HG02678 (cell line): ENCODE results near the gene CDK3.
A peak's percentile ranks its signal among the peaks of the same experiment; 100 is the strongest.

Experiments
- ATAC-seq: cut with Tn5 transposase; IDR thresholded peaks from one replicate; pipeline ENCODE4 v1.9.1; 2021; ENCODE audit warnings: mild to moderate bottlenecking, moderate library complexity; ENCODE audit not compliant: unreplicated experiment

The CDK3 gene

DNA sequence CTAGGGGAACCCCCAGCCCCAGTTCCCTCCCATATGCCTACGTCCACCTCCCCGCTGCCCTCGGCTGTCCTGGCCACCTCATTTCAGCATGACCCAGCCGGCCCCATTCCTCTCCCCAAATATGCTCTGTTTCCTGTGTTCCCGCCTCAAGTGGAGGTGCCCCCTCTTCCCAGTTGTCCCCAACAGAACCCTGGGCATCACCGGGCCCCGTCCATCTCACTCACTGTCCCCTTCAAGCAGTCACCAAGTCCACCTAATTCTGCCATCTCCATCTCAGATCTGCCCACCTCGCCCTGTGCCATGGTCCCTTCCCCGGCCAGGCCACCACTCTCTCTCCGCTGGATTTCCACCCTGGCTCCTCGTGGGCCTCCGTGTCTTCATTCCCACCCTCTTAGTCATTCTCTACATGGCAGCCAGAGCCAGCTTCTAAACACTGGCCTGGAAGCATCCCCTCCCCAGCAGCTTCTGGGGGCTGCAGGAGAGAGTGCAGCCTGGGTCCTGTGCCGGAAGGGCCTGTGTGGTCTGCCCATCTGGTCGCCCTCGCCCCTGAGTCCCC lies 12.8 kb downstream of the CDK3 start:
- no peak for ATAC-seq

DNA sequence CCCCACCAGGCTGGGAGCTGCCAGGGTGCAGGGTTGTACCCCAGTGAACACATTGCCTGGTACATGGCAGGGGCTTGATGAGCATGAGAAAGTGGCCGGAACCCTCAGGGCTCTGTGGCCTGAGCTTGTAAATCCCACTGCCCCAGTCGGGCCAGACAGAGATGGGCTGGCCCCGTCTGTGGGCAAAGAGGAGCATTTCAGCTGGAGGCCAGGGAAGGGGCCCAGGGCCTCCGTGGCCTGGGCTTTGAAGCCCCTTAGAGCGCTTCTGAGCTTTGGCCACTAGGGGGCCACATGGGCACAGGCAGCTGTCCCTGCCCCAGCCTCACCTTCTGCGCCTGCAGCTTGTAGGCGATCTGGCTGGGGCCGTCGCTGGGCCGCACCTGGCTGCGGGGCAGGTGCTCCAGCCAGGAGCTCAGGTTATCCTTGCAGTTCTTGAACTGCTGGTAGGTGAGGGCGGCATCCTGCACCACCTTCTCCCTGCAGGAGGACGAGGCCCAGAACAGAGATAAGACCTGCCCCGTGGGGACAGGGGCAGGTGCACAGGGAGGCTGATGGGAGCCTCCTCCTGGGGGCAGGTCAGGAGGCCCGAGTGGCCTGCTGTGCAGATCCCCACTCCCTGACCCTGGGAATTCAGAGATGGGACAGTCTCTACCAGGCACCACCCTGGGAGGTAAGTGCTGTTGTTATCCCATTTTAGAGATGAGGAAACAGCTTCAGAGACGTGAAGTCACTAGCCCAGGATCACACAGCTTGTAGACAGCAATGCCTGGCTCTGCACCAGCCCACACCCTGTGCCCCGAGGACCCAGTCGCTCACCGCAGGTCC lies 13.7 kb downstream of the CDK3 start:
- peak; percentile 54 for ATAC-seq

DNA sequence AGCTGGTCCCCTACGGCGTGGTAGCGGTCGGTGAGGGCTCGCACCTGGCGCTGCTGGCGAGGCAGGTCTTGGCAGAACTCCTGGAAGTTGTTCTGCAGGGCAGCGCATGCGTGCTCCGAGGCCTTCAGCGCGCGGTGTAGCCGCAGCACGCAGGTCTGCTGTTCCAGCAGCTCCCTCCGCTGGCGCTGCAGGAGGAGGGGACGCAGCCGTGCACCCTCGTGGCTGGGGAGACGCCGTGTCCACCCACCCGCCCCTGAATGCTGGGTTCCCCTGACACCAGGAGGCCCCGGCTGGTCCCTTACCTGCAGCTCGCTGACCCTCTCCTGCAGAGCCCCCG lies 14.2 kb downstream of the CDK3 start:
- ATAC-seq = no peak

DNA sequence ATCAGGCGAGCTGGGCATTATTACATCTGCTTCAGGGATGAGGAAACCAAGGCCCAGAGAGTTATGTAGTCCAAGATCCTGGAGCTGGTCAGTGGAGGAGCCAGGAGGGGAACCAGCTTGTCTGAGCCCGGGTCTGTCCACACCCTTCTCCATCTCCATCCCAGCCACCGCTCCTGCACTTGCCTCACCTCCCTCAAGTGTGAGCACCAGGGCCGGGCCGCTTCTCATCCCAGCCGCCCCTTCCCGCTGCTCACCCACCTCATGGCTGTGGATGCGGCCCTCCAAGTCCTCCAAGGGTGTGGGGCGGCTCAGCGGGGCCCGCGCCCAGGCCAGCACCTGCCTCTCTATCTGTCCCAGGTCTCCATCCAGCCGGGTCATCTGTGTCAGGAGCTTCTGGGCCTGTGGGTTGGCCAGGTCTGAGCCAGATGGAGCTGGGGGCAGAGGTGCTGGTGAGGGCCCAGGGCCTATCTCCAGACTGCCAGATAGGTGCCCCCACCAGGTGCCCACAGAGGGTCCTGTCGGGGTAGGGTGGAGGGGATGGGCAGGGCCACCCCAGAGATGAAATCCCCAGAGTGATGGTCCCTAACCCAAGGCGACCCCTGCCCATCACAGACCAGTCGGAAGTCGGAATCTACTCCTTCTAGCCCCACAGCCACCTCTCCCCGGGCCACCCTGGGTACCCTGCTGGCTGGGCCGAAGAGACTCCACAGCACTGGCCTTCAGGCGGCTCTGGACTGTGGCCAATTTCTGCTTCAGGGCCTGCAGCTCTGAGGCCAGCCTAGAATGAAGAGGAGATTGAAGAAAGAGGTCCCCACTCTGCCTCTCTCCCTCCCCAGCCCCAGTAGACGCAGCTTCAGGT lies 17.1 kb downstream of the CDK3 start:
- no peak for ATAC-seq

DNA sequence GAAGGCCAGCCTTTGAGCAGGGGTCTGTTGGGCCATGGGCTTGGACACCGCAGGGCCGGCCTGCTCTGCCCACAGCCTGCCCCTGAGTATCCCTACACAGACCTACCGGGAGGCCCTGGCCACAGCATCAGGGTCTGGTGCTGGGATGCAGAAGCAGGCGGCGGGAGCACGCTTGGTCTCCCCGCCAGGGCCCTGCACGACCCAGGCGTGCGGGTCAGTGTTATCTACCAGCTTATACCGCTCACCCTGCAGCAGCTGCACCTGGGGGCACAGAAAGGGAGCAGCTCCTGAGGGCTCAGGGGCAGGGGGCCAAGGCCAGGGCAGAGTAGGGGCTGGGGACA lies 17.7 kb downstream of the CDK3 start:
- ATAC-seq = no peak

DNA sequence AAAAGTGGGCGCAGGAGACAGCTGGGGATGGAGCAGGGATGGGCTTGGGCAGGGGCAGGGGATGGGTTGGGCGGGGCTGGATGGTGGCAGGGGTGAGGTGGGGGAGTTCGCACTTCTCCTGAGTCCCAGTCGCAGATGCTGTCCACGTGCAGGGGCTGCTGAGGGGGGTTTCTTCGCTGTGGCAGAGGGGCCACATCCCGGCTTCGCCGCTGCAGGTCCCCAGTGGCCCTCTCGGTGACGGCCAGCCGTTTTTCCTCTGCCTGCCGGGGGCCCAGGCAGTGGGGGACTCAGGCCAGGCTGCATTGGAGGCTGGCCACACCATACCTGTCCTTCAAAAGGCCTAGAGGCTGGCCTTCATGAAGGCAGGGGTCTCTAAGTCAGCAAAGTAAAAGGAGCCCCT lies 18.1 kb downstream of the CDK3 start:
- no peak for ATAC-seq

DNA sequence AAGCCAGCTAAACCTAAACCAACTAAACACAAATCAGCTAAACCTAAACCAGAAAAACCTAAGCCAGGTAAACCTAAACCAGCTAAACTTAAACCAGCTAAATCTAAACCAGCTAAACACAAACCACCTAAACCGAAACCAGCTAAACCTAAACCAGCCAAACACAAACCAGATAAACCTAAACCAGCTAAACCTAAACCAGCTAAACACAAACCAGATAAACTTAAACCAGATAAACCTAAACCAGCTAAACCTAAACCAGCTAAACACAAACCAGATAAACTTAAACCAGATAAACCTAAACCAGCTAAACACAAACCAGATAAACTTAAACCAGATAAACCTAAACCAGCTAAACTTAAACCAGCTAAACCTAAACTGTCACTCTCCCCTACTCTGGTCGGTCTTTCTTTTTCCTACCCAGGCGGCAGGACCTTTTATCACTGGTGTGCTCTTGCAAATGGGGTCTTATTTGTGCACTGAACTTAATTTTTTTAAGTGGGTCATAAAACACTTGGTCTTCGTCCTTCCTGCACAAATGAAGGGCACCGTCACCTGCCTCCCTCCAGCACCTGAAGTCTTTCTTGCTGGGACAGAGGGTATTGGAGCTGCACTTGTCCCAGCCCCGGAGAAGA lies 19.3 kb downstream of the CDK3 start:
- ATAC-seq = no peak

DNA sequence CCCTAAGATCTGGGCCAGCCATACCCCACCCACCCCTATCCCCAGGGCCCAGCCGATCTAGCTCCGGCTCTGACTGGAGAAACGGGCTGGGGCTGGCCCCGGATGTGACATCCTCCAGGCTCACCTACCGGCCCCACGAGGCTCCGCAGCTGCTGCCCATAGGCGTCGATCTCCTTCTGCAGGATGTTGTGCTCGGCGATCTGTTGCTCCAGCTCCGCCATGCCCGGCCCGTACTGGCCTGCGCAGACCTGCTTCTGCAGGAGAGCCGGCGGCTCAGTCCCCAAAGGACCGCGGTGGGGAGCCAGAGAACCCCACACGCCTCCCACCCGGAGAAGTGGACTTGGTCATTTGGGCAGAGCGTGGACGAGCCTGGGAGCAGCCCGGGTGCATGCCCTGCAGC lies 21.6 kb downstream of the CDK3 start:
- ATAC-seq = no peak

DNA sequence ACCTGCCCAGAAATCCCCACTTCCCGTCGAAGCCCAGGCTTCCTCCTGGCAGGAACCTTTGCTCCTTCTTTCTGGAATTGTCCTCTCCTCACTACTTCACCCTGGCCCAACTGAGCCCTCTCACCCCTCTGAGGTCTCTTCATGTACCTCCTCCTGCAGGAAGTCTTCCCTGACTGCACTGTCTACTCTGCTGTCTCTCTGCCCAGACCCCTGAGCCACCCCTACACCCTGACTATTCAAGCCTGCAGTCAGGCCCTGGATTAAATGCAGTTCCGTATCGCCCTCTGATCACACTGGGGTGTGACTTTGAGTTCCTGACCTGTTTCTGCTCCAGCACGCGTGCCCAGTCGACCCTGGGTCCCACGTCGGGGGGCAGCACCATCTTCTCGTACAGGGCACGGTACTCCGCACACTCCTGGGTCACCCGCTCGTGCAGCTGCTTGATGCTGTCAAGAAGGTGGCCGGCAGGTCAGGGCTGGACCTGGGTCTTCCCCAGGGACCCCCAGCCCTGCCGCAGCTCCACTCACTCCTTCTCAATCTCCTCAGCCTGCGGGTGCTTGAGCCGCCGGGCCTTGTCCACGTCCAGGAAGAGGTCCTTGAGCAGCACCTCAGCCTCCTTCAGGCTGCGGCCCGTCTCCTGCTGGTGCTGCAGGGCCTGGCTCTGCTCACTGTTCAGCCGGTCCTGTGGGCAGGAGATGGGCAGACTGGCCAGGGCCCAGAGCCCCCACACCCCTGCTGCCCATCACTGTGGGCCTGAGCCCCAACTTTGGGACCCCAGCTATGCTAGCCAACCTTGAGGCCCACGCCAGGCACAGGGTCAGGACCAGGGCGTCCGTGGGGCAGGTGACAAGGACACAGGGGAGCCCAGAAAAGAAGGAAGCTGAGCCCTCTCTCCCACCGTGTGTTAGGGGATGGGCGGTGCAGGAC lies 22.6 kb downstream of the CDK3 start:
- no peak for ATAC-seq

DNA sequence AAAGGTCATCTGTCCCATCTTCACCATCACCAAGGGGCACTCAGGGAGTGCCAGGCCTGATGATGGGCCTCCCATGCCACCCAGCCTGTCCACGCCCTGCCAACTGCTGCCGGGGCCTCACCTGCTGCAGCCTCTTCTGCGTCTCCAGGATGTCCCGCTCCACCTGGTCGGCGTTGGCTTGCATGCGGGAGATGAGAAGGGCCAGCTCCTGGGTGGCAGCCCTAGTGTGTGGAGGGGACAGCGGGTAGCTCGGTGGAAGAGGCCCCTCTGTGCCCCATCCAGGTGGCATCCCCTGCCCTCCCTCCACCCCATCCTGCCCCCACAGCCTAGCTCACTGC lies 23.2 kb downstream of the CDK3 start:
- ATAC-seq = no peak

DNA sequence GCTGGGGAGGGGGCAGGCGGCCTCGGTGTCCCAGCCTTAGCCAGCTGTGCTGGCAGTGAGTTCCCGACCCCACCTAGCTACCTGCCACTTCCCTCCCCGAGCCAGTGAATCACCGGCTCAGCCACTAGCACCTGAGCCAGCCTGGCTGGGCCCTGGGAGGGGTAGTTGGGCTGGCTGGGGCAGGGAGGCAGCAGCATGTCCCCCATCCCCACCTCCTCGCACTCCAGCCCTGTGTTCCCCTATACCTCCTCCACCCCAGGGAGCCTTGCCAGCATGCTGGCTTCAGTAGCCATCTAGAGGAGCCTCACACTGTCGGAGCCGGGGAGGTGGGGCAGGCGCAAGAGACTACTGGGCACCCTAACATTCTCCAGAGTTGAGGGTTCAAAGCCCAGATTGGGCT lies 23.7 kb downstream of the CDK3 start:
- ATAC-seq = no peak

DNA sequence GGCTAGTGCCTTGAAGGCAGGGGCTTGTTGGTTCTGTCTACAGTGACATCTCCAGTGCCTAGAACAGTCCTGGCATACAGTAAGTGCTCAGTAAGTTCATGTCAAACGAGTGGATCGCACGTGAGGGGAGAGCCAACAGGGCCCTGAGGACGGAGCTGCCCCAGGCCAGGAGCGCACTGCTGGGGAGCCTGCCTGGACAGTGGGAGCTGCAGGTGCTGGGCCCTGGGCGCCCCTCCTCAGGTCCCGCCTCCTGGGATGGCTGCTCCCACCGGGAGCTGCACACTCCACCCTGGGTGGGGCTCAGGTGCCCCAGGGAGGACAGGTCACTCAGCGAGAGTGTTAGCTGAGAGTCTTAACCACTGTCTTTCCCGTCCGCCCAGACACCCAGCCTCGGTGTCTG lies 24.6 kb downstream of the CDK3 start:
- no peak for ATAC-seq

DNA sequence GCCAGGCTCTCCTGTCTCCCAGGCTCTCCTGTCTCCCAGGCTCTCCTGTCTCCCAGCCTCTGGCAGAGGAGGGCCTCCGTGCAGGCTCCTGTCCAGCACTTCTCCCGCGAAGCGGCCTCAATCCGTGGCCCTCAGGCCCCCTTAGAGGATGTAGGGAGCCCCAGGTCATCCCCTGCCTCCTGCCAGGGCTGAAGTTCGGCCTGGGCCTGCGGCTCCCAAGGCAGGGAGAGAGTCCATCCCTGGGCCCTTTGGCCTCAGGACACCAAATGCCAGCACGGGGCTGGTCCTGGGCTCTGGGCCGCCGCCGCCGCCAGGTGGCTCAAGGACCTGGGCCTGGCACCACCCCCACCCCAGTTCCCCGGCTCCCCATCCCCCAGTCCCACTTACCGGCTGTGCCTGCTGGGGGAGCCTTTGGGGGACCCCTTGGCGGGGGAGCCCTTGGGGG lies 26.1 kb downstream of the CDK3 start:
- ATAC-seq = no peak

DNA sequence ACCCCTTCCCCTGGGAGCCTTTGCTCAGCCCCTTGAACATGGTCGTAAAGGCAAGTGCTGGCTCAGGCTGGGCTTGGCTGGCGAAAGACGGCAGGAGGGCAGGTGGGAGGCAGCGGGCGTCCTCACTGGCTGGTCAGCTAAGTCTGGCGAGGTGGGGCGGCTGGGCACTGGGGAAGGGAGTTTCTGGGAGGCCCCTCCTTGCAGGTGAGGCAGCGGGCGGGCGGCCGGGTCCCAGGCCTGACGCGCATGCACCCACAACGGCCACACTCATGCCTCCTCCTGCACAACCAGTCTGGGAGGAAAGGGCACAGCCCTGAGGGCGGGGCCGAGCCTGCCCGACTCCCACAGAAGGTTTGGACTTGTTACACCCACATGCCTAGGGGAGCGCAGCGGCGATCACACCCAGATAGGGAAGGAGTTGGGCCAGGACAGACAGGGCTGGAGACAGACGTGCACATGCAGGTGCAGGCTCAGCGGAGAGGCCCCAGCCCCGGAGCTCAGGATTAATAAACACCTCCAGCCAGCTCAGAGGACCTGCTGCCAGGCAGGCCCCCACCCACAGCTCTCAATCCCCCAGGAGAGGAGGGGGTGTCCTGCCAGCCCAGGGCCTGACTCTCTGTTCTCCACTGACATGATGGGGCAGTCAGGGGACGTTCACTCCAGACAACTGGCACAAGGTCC lies 26.6 kb downstream of the CDK3 start, which contains the start of gene EVPL:
TSS of gene EVPL (minus strand) at position 148 of the 681 bp plus-strand sequence. CDS start at position 40, 108 bp downstream.
- ATAC-seq = no peak

DNA sequence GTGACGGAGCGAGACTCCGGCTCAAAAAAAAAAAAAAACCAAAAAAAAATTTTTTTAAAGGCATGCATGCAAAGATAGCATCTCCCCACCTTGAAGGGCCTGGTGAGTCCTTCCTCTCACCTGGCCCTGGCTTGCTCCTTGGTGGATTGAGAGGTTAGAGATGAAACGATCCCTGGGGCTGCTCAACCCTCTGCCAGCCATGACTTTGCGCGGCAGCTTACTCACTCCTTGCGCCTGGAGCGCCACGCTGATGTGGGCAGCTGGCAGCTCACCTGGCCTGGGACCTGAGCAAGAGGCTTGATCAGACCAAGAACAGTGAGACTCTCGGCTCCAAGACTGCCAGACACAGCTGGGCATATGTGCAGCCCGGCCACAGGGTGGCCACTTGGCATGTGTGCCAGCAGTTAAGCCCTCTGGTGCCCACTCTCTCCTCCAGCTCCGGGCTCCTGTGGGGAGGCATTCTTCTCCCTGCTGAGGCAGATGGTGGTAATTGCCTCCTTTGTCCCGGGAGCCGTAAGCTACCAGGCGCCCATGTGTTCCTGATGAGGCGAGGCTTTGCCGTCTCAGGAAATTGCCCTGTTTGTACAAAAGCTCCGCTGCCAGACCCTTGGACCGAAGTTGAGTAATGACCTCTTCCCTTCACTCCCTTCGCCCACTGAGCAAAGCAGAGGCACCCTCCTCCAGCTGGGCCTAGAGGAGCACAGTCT lies 31.6 kb downstream of the CDK3 start:
- ATAC-seq = no peak

DNA sequence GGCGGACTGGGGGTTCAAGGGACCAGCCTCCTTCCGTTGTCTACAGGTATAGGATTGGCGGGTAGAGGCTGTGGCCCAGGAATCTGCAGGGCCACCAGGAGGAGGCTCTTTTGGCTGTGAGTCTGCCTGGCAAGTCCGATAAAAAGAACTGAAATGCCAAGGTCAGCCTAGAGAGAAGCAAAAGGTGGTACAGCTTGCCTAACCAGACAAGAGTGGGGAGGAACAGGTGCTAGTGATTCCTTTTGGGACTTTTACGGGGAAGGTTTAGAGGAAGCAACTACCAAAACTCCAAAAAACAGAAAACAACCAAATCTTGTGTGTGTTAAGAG lies 32.1 kb downstream of the CDK3 start:
- ATAC-seq = no peak

DNA sequence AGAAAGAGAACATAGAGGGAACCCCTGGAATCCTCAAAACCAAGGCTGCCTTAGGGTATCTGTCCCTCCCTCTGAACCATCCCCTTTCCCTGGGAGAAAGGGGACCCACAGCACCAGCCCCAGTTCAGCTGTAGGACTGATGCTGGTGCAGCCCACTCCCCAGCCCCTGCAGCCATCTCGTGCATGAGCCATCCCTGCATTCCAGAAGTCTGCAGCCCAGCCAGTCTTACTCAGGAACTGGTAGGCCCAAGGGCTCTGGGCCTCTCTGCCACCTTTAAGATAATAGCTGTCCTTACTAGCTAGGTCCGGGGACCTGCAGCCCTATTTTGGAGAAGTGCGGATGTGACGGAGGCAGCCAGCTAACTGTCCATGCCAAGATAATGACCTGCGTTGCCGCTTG lies 32.5 kb downstream of the CDK3 start:
- no peak for ATAC-seq

DNA sequence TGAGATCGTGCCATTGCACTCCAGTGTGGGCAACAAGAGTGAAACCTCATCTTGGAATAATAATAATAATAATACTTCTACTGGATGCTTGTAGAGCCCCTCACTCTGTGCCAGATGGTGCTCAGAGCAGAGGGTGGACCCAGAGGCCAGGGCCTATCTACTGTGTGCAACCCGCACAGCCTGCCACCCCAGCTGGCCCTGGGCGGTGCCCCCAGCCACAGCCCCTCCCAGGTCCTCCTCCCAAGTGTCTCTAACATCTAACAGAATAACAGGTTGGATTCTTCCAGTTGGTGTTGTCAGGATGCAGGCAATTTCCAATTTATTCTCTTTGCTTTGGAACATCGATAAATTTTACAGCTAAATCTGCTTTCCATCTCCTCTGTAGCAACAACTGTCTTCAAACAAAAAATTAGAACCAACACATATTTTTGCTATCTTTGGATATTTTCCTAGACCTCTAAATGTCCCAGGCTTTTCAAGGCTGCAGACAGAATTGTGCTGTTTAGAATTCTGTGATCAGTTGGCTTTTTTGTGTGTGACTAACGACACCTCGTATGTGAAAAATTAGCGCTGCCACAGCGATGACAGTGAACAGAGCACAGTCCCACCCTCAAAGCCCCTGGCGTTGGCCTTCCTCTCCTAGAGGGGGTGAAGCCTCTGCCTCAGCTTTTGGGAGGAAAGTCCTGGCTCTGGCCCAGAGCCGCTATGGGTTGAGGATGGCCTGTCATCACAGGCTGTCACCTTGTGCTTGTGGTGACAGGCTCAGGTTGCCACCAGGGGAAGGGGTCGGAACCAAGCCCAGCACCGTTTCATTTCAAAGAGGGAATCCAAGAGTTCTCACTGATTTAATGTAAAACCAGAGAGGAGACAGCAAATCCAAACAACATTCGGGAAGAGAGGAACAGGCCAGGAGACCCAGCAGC lies 34.0 kb downstream of the CDK3 start:
- no peak for ATAC-seq
